NB4 (cell line): ENCODE data around the gene PCDHA4.

Experiments
- MYC ChIP-seq: IDR thresholded peaks from 2 replicates; pipeline ENCODE4 v1.6.1; 2011; ENCODE audit warnings: low read depth, low read length
- POLR2A ChIP-seq: IDR thresholded peaks from 2 replicates; pipeline ENCODE4 v1.6.1; 2011; ENCODE audit warnings: mild to moderate bottlenecking; ENCODE audit not compliant: insufficient read length; ENCODE audit errors: extremely low read depth
- TF ChIP-seq, protein P1 (sequence below): IDR thresholded peaks from one replicate; pipeline ENCODE4 v1.5.1; 2012; ENCODE audit warnings: low read depth, low read length
- TF ChIP-seq, protein P2 (sequence below): IDR thresholded peaks from 2 replicates; pipeline ENCODE4 v1.6.1; 2011; ENCODE audit warnings: low read depth, low read length

DNA sequence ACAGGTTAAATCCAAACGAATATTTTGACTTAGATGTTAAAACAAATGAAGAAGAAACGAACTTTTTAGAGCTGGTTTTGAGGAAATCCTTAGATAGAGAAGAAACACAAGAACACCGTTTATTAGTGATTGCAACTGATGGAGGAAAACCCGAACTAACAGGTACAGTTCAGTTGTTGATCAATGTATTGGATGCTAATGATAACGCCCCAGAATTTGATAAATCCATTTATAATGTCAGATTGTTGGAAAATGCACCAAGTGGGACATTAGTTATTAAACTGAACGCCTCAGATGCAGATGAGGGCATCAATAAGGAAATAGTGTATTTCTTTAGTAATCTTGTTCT, 15.4 kb downstream of the PCDHA4 start:
- TF ChIP-seq, protein P1, sequence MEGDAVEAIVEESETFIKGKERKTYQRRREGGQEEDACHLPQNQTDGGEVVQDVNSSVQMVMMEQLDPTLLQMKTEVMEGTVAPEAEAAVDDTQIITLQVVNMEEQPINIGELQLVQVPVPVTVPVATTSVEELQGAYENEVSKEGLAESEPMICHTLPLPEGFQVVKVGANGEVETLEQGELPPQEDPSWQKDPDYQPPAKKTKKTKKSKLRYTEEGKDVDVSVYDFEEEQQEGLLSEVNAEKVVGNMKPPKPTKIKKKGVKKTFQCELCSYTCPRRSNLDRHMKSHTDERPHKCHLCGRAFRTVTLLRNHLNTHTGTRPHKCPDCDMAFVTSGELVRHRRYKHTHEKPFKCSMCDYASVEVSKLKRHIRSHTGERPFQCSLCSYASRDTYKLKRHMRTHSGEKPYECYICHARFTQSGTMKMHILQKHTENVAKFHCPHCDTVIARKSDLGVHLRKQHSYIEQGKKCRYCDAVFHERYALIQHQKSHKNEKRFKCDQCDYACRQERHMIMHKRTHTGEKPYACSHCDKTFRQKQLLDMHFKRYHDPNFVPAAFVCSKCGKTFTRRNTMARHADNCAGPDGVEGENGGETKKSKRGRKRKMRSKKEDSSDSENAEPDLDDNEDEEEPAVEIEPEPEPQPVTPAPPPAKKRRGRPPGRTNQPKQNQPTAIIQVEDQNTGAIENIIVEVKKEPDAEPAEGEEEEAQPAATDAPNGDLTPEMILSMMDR = no peak
- no peak for TF ChIP-seq POLR2A
- TF ChIP-seq, protein P2, sequence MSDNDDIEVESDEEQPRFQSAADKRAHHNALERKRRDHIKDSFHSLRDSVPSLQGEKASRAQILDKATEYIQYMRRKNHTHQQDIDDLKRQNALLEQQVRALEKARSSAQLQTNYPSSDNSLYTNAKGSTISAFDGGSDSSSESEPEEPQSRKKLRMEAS = no peak
- TF ChIP-seq MYC = no peak
